Measurements from ENCODE around the gene RB1. TPM values are rescaled to one million over a fixed set of nuclear protein-coding genes. Genes with fewer than 3 reads are reported as not detected.

Gene RB1
- total and polyA plus RNA-seq, 2 experiments from 2014 or later = 19.5 to 22.3 TPM

GRCh38 chr13:48273346-48273745, 30.2 kb upstream of the RB1 start:
- peaks cover 2% of the 10 kb centered on the region; the same call in 1 of the 3 replicates for H3K4me1 Mint-ChIP-seq

More at GRCh38 chr13:48273346-48273745, 30.2 kb upstream of the RB1 start:
- Mint-ChIP-seq H3K27me3 (ENCODE audit: insufficient read depth, low read depth, poor library complexity) (no peaks in the 10 kb centered on the region), H3K9me3 (no peaks in the 10 kb centered on the region), H3K27ac (no peak overlapping the region), H3K4me3 (no peak overlapping the region), H3K36me3 (ENCODE audit: low read depth) (no peaks in the 10 kb centered on the region)
- Histone ChIP-seq H3K4me1 (ENCODE audit: insufficient read depth) (no peaks in the 10 kb centered on the region), H3K9me2 (ENCODE audit: insufficient read depth) (no peaks in the 10 kb centered on the region), H3K27ac (ENCODE audit: low read depth) (no peak overlapping the region), H4K20me1 (replicated peaks; ENCODE audit: insufficient read depth) (no peaks in the 10 kb centered on the region), H3K36me3 (ENCODE audit: insufficient read depth) (no peaks in the 10 kb centered on the region), H2AFZ (no peak overlapping the region), H3K4me2 (no peak overlapping the region), H3K27me3 (ENCODE audit: insufficient read depth) (no peaks in the 10 kb centered on the region), H3K79me2 (replicated peaks; ENCODE audit: insufficient read depth) (no peaks in the 10 kb centered on the region), H3K4me3 (no peak overlapping the region), H3F3A (replicated peaks; ENCODE audit: low read depth) (no peaks in the 10 kb centered on the region)
- DNase-seq (ENCODE audit: low spot score) (no peak), ATAC-seq (no peak)
- TF ChIP-seq CTCF (conservative IDR thresholded peaks at IDR 0.05; ENCODE audit: low read depth in 2 of 2) = no peak
- no peak for TF ChIP-seq NANOG (IDR thresholded peaks at IDR 0.05; ENCODE audit: borderline replicate concordance)
- TF ChIP-seq CREB1 (CRISPR knock-in tag; IDR thresholded peaks at IDR 0.05; ENCODE audit: low read depth) = no peak
- no peak for TF ChIP-seq ETS1 (IDR thresholded peaks at IDR 0.05)
- no peak for TF ChIP-seq STAT1 (IDR thresholded peaks at IDR 0.05; ENCODE audit: unreplicated experiment)
- no peak for TF ChIP-seq POLR2AphosphoS5 (IDR thresholded peaks at IDR 0.05; ENCODE audit: low read depth)
- no peak for TF ChIP-seq EZH2phosphoT487 (IDR thresholded peaks at IDR 0.05; ENCODE audit: unreplicated experiment)
- no peak for TF ChIP-seq ZNF114 (CRISPR knock-in tag; IDR thresholded peaks at IDR 0.05)
- TF ChIP-seq REST (IDR thresholded peaks at IDR 0.05; ENCODE audit: unreplicated experiment) = no peak
- no peak for TF ChIP-seq ZNF462 (CRISPR knock-in tag; IDR thresholded peaks at IDR 0.05)
- no peak for TF ChIP-seq JUNB (IDR thresholded peaks at IDR 0.05; ENCODE audit: unreplicated experiment)
- no peak for TF ChIP-seq ZNF331 (CRISPR knock-in tag; IDR thresholded peaks at IDR 0.05; ENCODE audit: low read depth)
- no peak for TF ChIP-seq EZH2 (IDR thresholded peaks at IDR 0.05; ENCODE audit: low read depth, unreplicated experiment)

All from GM23338 (cell line).